ENCODE data around the gene FBN1. TPM values are rescaled to one million over a fixed set of nuclear protein-coding genes. Genes with fewer than 3 reads are reported as not detected.

Gene FBN1
- total RNA-seq, 1 experiment from 2014 or later, result 5.2 TPM

- no peak for TF ChIP-seq NR2C2 (CRISPR knock-in tag; IDR thresholded peaks at IDR 0.05)
- no peak for TF ChIP-seq NR1H2 (CRISPR knock-in tag; IDR thresholded peaks at IDR 0.05)
- no peak for TF ChIP-seq CDX4 (CRISPR knock-in tag; IDR thresholded peaks at IDR 0.05; ENCODE audit: borderline replicate concordance)
- TF ChIP-seq TCF7 (CRISPR knock-in tag; IDR thresholded peaks at IDR 0.05; ENCODE audit: low read depth), result no peak
- TF ChIP-seq OVOL2 (CRISPR knock-in tag; IDR thresholded peaks at IDR 0.05; ENCODE audit: borderline replicate concordance), result no peak
- TF ChIP-seq ZNF423 (CRISPR knock-in tag; IDR thresholded peaks at IDR 0.05), result no peak
- H3K9me3 Mint-ChIP-seq, result peaks cover 20% of the 10 kb centered on the region
- ATAC-seq (no peak), DNase-seq (ENCODE audit: low spot score) (no peak)
- CTCF ChIA-PET, result no interaction called here
- H3K36me3 Mint-ChIP-seq, result no peaks in the 10 kb centered on the region
- H3K4me1 Mint-ChIP-seq, result peaks cover 4% of the 10 kb centered on the region
- no peak overlapping the region for H3K27ac Mint-ChIP-seq
- no peak overlapping the region for H3K4me3 Mint-ChIP-seq
- H3K27me3 Mint-ChIP-seq (ENCODE audit: low read depth), result no peaks in the 10 kb centered on the region; the same call in 1 of the 2 replicates
- POLR2A ChIA-PET, result no interaction called here
These were observed 27.9 kb downstream of the FBN1 start for GRCh38 chr15:48617619-48618018.

GRCh38 chr15:48616216-48616615 lies 29.3 kb downstream of the FBN1 start:
- POLR2A ChIA-PET, result no interaction called here
- ATAC-seq (no peak), DNase-seq (ENCODE audit: low spot score) (no peak)
- H3K27ac Mint-ChIP-seq, result no peak overlapping the region
- H3K4me3 Mint-ChIP-seq, result no peak overlapping the region
- CTCF ChIA-PET, result no interaction called here
- H3K36me3 Mint-ChIP-seq, result no peaks in the 10 kb centered on the region
- no peaks in the 10 kb centered on the region; the same call in 1 of the 2 replicates for H3K27me3 Mint-ChIP-seq (ENCODE audit: low read depth)
- peaks cover 17% of the 10 kb centered on the region for H3K9me3 Mint-ChIP-seq
- peaks cover 8% of the 10 kb centered on the region for H3K4me1 Mint-ChIP-seq
- TF ChIP-seq PRDM15 (CRISPR knock-in tag; IDR thresholded peaks at IDR 0.05), result no peak
- TF ChIP-seq ZNF416 (CRISPR knock-in tag; IDR thresholded peaks at IDR 0.05), result no peak
- no peak for TF ChIP-seq FOXJ3 (CRISPR knock-in tag; IDR thresholded peaks at IDR 0.05; ENCODE audit: borderline replicate concordance)
- no peak for TF ChIP-seq ZNF263 (CRISPR knock-in tag; IDR thresholded peaks at IDR 0.05; ENCODE audit: low read depth)
- TF ChIP-seq E2F1 (CRISPR knock-in tag; IDR thresholded peaks at IDR 0.05), result no peak
- no peak for TF ChIP-seq ARID4B (CRISPR knock-in tag; IDR thresholded peaks at IDR 0.05; ENCODE audit: borderline replicate concordance)
- no peak for TF ChIP-seq NR1H2 (CRISPR knock-in tag; IDR thresholded peaks at IDR 0.05)
- TF ChIP-seq TEAD4 (CRISPR knock-in tag; IDR thresholded peaks at IDR 0.05), result no peak
- no peak for TF ChIP-seq ZNF232 (CRISPR knock-in tag; IDR thresholded peaks at IDR 0.05)
- no peak for TF ChIP-seq NFE2L1 (CRISPR knock-in tag; IDR thresholded peaks at IDR 0.05)
- no peak for TF ChIP-seq ZNF423 (CRISPR knock-in tag; IDR thresholded peaks at IDR 0.05)
- TF ChIP-seq IRF1 (CRISPR knock-in tag; IDR thresholded peaks at IDR 0.05), result no peak
- TF ChIP-seq GTF2I (CRISPR knock-in tag; conservative IDR thresholded peaks at IDR 0.05), result no peak
- TF ChIP-seq ZNF138 (CRISPR knock-in tag; conservative IDR thresholded peaks at IDR 0.05), result no peak
- no peak for TF ChIP-seq ELF4 (CRISPR knock-in tag; IDR thresholded peaks at IDR 0.05; ENCODE audit: low read depth)
- TF ChIP-seq AFF4 (CRISPR knock-in tag; IDR thresholded peaks at IDR 0.05; ENCODE audit: borderline replicate concordance), result no peak
- TF ChIP-seq E2F5 (CRISPR knock-in tag; IDR thresholded peaks at IDR 0.05), result no peak

All from WTC11 (cell line).